Measurements from ENCODE around the gene ANKRD55.

Gene ANKRD55

DNA sequence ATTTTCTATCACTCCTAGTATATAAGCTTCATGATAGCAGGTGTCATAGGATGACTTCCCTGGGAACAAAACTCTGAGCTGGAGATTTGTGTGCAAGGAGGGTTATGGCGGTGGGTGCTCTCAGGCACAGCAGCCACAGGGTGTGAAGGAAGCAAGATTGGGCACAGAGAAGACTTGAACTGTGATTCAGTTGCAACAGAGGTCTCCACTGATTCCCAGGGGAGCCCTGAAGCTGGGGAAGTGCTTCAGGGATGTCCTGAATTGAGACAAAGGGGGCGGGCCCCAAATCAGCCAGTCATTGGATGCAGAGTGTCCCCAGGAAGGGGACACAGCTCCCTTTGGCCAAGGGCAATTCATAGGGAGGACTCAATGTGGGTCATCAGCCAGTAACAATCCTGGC is 44.4 kb upstream of the ANKRD55 start:
- no peak overlapping the region for H3K4me3 ChIP-seq (ENCODE audit: low read depth, low read length)
- TF ChIP-seq CTCF (IDR thresholded peaks at IDR 0.05; ENCODE audit: insufficient read depth, low read length, missing control alignments): no peak
- ChIA-PET CTCF (interaction anchor here (0.7 to 2.5 kb wide), 4 partner anchors 9 to 564 kb away, joined by 3 to 14 read pairs (median 3); no protein-coding TSS in a partner anchor), POLR2A (no interaction called here)
- DNase-seq (ENCODE audit: low read depth, low spot score): no peak

DNA sequence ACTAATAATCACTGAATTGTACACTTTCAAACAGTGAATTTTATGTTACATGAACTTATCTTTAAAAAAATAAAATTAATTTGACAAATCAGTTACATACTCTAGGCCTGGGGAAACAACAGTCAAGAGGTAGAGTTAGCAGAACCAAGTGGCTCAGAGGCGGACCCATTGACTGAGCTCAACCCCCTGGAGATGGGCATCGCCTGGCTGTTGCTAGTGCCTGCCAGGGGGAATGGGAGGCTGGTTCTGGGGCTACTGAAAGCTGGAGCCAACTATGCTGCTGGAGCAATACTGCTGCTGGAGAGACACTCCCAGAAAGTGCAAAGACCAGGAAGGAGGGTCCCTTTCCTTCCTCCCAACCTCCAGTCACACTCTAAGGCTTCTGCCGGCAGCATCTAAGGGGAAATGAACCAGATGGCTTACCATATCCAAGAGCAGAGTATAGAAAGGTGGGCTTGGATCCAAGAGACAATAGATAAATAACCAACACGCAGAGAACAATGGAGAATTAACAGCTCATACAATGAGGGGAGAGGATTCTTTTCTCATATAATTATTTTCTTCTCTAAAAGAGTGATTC is 40.3 kb upstream of the ANKRD55 start:
- DNase-seq (ENCODE audit: low read depth, low spot score): no peak
- CTCF ChIA-PET: interaction anchor here (0.6 to 13.3 kb wide), 7 partner anchors 9 to 565 kb away, joined by 3 to 412 read pairs (median 3); no protein-coding TSS in a partner anchor
- no peak for TF ChIP-seq CTCF (IDR thresholded peaks at IDR 0.05; ENCODE audit: insufficient read depth, low read length, missing control alignments)
- POLR2A ChIA-PET: no interaction called here
- H3K4me3 ChIP-seq (ENCODE audit: low read depth, low read length): no peak overlapping the region

DNA sequence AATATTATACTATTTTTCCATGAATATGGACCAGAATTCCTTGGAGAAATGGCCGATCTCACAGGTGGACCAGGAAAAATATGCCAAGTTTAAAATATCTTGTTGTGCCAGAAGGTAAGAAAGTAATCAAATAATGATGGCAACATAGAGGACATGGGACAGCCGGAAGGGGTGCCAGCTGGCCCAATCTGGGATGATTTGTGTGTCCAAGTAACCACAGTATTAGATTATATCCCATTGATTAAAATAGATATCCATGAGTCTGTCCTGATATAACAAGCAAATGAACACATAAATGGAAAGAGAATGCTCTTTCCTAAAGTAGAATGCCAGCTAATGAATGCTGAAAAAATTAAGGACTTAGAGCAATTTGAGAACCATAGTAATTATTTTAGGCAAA is 39.6 kb upstream of the ANKRD55 start:
- POLR2A ChIA-PET: no interaction called here
- DNase-seq (ENCODE audit: low read depth, low spot score): no peak
- H3K4me3 ChIP-seq (ENCODE audit: low read depth, low read length): no peak overlapping the region
- CTCF ChIA-PET: interaction anchor here (0.6 to 13.3 kb wide), 5 partner anchors 9 to 628 kb away, joined by 3 to 412 read pairs (median 13); no protein-coding TSS in a partner anchor
- no peak for TF ChIP-seq CTCF (IDR thresholded peaks at IDR 0.05; ENCODE audit: insufficient read depth, low read length, missing control alignments)

DNA sequence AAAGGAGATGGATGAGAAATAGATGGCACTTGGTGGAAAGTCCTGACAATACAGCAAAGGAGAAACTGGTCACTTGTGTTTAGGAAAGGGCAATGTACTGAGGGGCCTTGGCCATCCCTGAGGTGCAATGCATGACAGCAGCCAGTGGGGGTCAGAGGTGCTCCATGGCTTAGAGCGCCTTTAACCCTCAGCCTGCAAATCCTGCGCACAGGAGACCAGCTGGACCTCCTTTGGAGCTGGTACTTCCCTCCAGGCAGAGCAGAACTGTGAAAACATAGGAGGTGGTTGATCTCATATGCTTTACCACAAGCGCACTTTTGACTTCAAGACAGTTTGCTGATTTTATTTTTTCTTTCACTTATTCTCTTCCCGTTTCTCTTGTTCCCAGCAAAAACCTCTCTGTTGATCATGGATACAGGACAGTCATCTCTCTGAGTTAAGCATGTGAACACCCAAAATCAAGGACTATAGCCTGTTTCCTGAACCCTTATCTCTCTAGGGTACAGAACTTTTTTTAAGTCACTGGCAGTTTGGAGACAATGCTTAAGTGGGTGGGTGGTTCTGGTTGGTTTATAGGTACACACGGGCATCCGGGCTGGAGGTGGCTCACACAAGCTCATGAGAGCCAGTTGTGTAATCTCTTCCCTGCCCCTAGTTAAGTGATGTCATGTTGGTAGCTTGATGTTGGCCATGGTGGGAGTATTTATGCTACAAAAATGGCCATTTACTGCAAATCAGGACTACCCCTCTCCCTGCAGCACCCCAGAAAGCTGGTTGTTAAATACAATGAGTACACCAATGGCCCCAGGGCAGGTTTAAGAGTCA is 37.6 kb upstream of the ANKRD55 start:
- no peak overlapping the region for H3K4me3 ChIP-seq (ENCODE audit: low read depth, low read length)
- peak; percentile 69 for DNase-seq (ENCODE audit: low read depth, low spot score)
- TF ChIP-seq CTCF (IDR thresholded peaks at IDR 0.05; ENCODE audit: insufficient read depth, low read length, missing control alignments): peak; percentile 100
- ChIA-PET CTCF (interaction anchor here (0.6 to 13.3 kb wide), 56 partner anchors 9 to 630 kb away, joined by 3 to 412 read pairs (median 4); no protein-coding TSS in a partner anchor), POLR2A (interaction anchor here (0.9 kb wide), 1 partner anchor 567 kb away, joined by 5 read pairs; no protein-coding TSS in a partner anchor)

- no peak for DNase-seq (ENCODE audit: low read depth, low spot score)
- CTCF ChIA-PET: interaction anchor here (0.7 to 13.3 kb wide), 44 partner anchors 9 to 629 kb away, joined by 3 to 412 read pairs (median 4); no protein-coding TSS in a partner anchor
Measured at GRCh38 chr5:56270058-56270457, 36.9 kb upstream of the ANKRD55 start.

More at GRCh38 chr5:56270058-56270457, 36.9 kb upstream of the ANKRD55 start:
- H3K4me3 ChIP-seq (ENCODE audit: low read depth, low read length): no peak overlapping the region
- no peak for TF ChIP-seq CTCF (IDR thresholded peaks at IDR 0.05; ENCODE audit: insufficient read depth, low read length, missing control alignments)
- POLR2A ChIA-PET: interaction anchor here (0.7 kb wide), 2 partner anchors 625 to 641 kb away, joined by 3 to 5 read pairs; no protein-coding TSS in a partner anchor

Measured in AG04449 (cell line).